GM12878 (cell line): Measurements from ENCODE around the gene ZNF527. TPM values are rescaled to one million over a fixed set of nuclear protein-coding genes. Genes with fewer than 3 reads are reported as not detected.

Source experiments
- BCL11A ChIP-seq: IDR thresholded peaks from 2 replicates; pipeline ENCODE4 v1.6.1; 2011; ENCODE audit warnings: low read depth, low read length
- CHD2 ChIP-seq: IDR thresholded peaks from 2 replicates; pipeline ENCODE4 v1.6.1; 2011; ENCODE audit warnings: low read depth, low read length, improper control_type of control experiment, borderline replicate concordance
- CREM ChIP-seq: IDR thresholded peaks from 2 replicates; pipeline ENCODE4 v1.6.1; 2014; ENCODE audit warnings: antibody characterized with exemption, low read depth
- DPF2 ChIP-seq: fragments of 450-650 bp; IDR thresholded peaks from 2 replicates; pipeline ENCODE4 v1.6.1; 2017; ENCODE audit warnings: mild to moderate bottlenecking
- E2F4 ChIP-seq: IDR thresholded peaks from 2 replicates; pipeline ENCODE4 v1.6.1; 2012; ENCODE audit warnings: low read depth, low read length, improper control_type of control experiment
- E2F8 ChIP-seq: fragments of 450-650 bp; IDR thresholded peaks from 2 replicates; pipeline ENCODE4 v1.6.1; 2018; ENCODE audit warnings: mild to moderate bottlenecking, low read depth, moderate library complexity; ENCODE audit not compliant: partially characterized antibody
- EP300 ChIP-seq, 2 experiments: fragments of 150-350 bp in 1 of 2; IDR thresholded peaks; 2 replicates each; pipeline ENCODE4 v1.6.1; 2011 to 2012; ENCODE audit warnings: low read depth in 2 of 2, low read length in 2 of 2, borderline replicate concordance in 1 of 2, improper control_type of control experiment in 1 of 2, inconsistent platforms in 1 of 2; ENCODE audit not compliant: control insufficient read depth in 1 of 2
- NKRF ChIP-seq: fragments of 450-650 bp; conservative IDR thresholded peaks from 2 replicates; pipeline ENCODE4 v1.6.1; 2017; ENCODE audit warnings: mild to moderate bottlenecking, moderate library complexity
- RBBP5 ChIP-seq: fragments of 200-600 bp; sonication (generic); conservative IDR thresholded peaks from 2 replicates; pipeline ENCODE4 v1.6.1; 2016
- REST ChIP-seq: IDR thresholded peaks from 2 replicates; pipeline ENCODE4 v1.6.1; 2012; ENCODE audit warnings: mild to moderate bottlenecking, low read depth, low read length
- SREBF1 ChIP-seq: IDR thresholded peaks from 2 replicates; pipeline ENCODE4 v1.6.1; 2012; ENCODE audit warnings: mild to moderate bottlenecking, low read length
- SREBF2 ChIP-seq: IDR thresholded peaks from 2 replicates; pipeline ENCODE4 v1.6.1; 2012; ENCODE audit warnings: mild to moderate bottlenecking, low read length
- ZNF217 ChIP-seq: fragments of 450-650 bp; IDR thresholded peaks from 2 replicates; pipeline ENCODE4 v1.6.1; 2017; ENCODE audit warnings: antibody characterized with exemption, mild to moderate bottlenecking
- ZNF687 ChIP-seq: fragments of 450-650 bp; IDR thresholded peaks from 2 replicates; pipeline ENCODE4 v1.6.1; 2017; ENCODE audit warnings: mild to moderate bottlenecking, moderate library complexity
- polyA plus RNA-seq, 11 experiments: library from polyadenylated mRNA; depleted of rRNA in 4 of 11; unstranded in 6 of 11; stranded (reverse) in 5 of 11; fragments of >200 nt; fragmentation: Nextera tagmentation in 4 of 11; fragmentation: Illumina TruSeq in 1 of 11; extraction: Ambion mirVana in 4 of 11; extraction: Trizol in 1 of 11; gene quantifications; 1 replicate in 1 of 11; 2 replicates in 10 of 11; pipeline versions ENCODE4 v1.2.1 to v1.2.3, GENCODE V29; 2011 to 2016; ENCODE audit warnings: inconsistent platforms in 2 of 11, missing spikeins in 2 of 11, low read depth in 1 of 11
- total RNA-seq, 4 experiments: library from RNA; depleted of rRNA in 3 of 4; stranded (reverse); fragments of >200 nt in 3 of 4; fragmentation: Illumina TruSeq in 1 of 4; extraction: Trizol in 1 of 4; gene quantifications; 2 replicates each; pipeline versions ENCODE4 v1.2.1 to v1.2.3, GENCODE V29; 2013 to 2021

ZNF527 gene
- total and polyA plus RNA-seq, 10 of the 15 experiments (the other 5 are each of a cell fraction or from before 2014, with no cell fraction given): 2.0 to 5.6 (median 3.6) TPM

GRCh38 chr19:37370880-37371661, at the start of gene ZNF527 (continued):
- TF ChIP-seq ZNF687 (peak; percentile 83), EP300 (IDR thresholded peaks at IDR 0.05; ENCODE audit: borderline replicate concordance in 1 of 2, control insufficient read depth in 1 of 2, low read depth in 2 of 2, low read length in 2 of 2) (no peak), REST (no peak), BCL11A (no peak), E2F8 (no peak), CHD2 (peak; percentile 96), E2F4 (peak; percentile 65; the same call in 1 of the 2 replicates), SREBF1 (peak; percentile 71; the same call in 1 of the 2 replicates), CREM (peak; percentile 95; the same call in 1 of the 2 replicates), NKRF (peak; percentile 51; the same call in 1 of the 2 replicates), RBBP5 (0 out of 2 replicates have a peak, but pooled peaks have one; percentile 51), SREBF2 (no peak), DPF2 (no peak), ZNF217 (no peak)
